ENCODE results near the gene RBP5.

GRCh38 chr12:7154042-7154441 is 25.4 kb upstream of the RBP5 start:
- TF ChIP-seq POLR2A (IDR thresholded peaks at IDR 0.05) (no peak), CTCF (IDR thresholded peaks at IDR 0.05) (no peak)
